ENCODE results near the gene TFE3. TPM values are rescaled to one million over a fixed set of nuclear protein-coding genes. Genes with fewer than 3 reads are reported as not detected.

The TFE3 gene
- total and polyA plus RNA-seq, 2 donors = 9.1 to 27.1 TPM

Other genes starting within 250 kb of the TFE3 start
- gene HDAC6, start 241.3 kb downstream of the TFE3 start, total RNA-seq = 46.0 TPM
- gene HDAC6, start 241.3 kb downstream of the TFE3 start, polyA plus RNA-seq = 109 TPM
- not detected for gene ERAS, start 216.8 kb downstream of the TFE3 start, total RNA-seq
- 0.09 TPM for gene ERAS, start 216.8 kb downstream of the TFE3 start, polyA plus RNA-seq
- 0.33 TPM for gene PCSK1N, start 207.7 kb downstream of the TFE3 start, total RNA-seq
- gene PCSK1N, start 207.7 kb downstream of the TFE3 start, polyA plus RNA-seq = 0.55 TPM
- gene TIMM17B, start 145.6 kb downstream of the TFE3 start, total RNA-seq = 60.9 TPM
- 52.3 TPM for gene TIMM17B, start 145.6 kb downstream of the TFE3 start, polyA plus RNA-seq
- gene PQBP1, start 145.4 kb downstream of the TFE3 start, total RNA-seq = 81.0 TPM
- 86.0 TPM for gene PQBP1, start 145.4 kb downstream of the TFE3 start, polyA plus RNA-seq
- 8.4 TPM for gene SLC35A2, start 131.7 kb downstream of the TFE3 start, total RNA-seq
- gene SLC35A2, start 131.7 kb downstream of the TFE3 start, polyA plus RNA-seq = 13.3 TPM
- 54.2 TPM for gene PIM2, start 124.3 kb downstream of the TFE3 start, total RNA-seq
- gene PIM2, start 124.3 kb downstream of the TFE3 start, polyA plus RNA-seq = 75.4 TPM
- gene OTUD5, start 85.8 kb downstream of the TFE3 start, total RNA-seq = 28.8 TPM
- gene OTUD5, start 85.8 kb downstream of the TFE3 start, polyA plus RNA-seq = 62.4 TPM
- gene KCND1, start 71.5 kb downstream of the TFE3 start, total RNA-seq = 0.19 TPM
- gene KCND1, start 71.5 kb downstream of the TFE3 start, polyA plus RNA-seq = 3.1 TPM
- gene GRIPAP1, start 41.1 kb downstream of the TFE3 start, total RNA-seq = 19.5 TPM
- gene GRIPAP1, start 41.1 kb downstream of the TFE3 start, polyA plus RNA-seq = 37.0 TPM
- gene CCDC120, start 15.6 kb upstream of the TFE3 start, total RNA-seq = 0.71 TPM
- gene CCDC120, start 15.6 kb upstream of the TFE3 start, polyA plus RNA-seq = 4.4 TPM
- gene PRAF2, start 30.6 kb upstream of the TFE3 start, total RNA-seq = 4.1 TPM
- 24.6 TPM for gene PRAF2, start 30.6 kb upstream of the TFE3 start, polyA plus RNA-seq
- gene WDR45, start 36.5 kb upstream of the TFE3 start, total RNA-seq = 27.3 TPM
- gene WDR45, start 36.5 kb upstream of the TFE3 start, polyA plus RNA-seq = 103 TPM
- gene GPKOW, start 80.4 kb upstream of the TFE3 start, total RNA-seq = 24.7 TPM
- gene GPKOW, start 80.4 kb upstream of the TFE3 start, polyA plus RNA-seq = 15.1 TPM
- gene MAGIX, start 119.4 kb upstream of the TFE3 start, total RNA-seq = 1.3 TPM
- 3.0 TPM for gene MAGIX, start 119.4 kb upstream of the TFE3 start, polyA plus RNA-seq
- 36.6 TPM for gene PLP2, start 128.5 kb upstream of the TFE3 start, total RNA-seq
- gene PLP2, start 128.5 kb upstream of the TFE3 start, polyA plus RNA-seq = 130 TPM
- gene PRICKLE3, start 143.0 kb upstream of the TFE3 start, total RNA-seq = 2.2 TPM
- gene PRICKLE3, start 143.0 kb upstream of the TFE3 start, polyA plus RNA-seq = 5.4 TPM
- gene SYP, start 156.8 kb upstream of the TFE3 start, total RNA-seq = 14.4 TPM
- 3.6 TPM for gene SYP, start 156.8 kb upstream of the TFE3 start, polyA plus RNA-seq
- 0.61 TPM for gene CACNA1F, start 190.0 kb upstream of the TFE3 start, total RNA-seq
- 1.8 TPM for gene CACNA1F, start 190.0 kb upstream of the TFE3 start, polyA plus RNA-seq
- 15.2 TPM for gene CCDC22, start 192.1 kb upstream of the TFE3 start, total RNA-seq
- 20.9 TPM for gene CCDC22, start 192.1 kb upstream of the TFE3 start, polyA plus RNA-seq
- gene FOXP3, start 221.4 kb upstream of the TFE3 start, total RNA-seq = 1.9 TPM
- 5.5 TPM for gene FOXP3, start 221.4 kb upstream of the TFE3 start, polyA plus RNA-seq
- gene PPP1R3F, start 226.4 kb upstream of the TFE3 start, total RNA-seq = 3.2 TPM
- gene PPP1R3F, start 226.4 kb upstream of the TFE3 start, polyA plus RNA-seq = 4.6 TPM

Data from thymus (tissue), 2 donors.